Natural killer cell (primary cell): Measurements from ENCODE around the gene ZNHIT1. TPM values are rescaled to one million over a fixed set of nuclear protein-coding genes. Genes with fewer than 3 reads are reported as not detected.

Experiments used
- ATAC-seq, 3 donors: fragments of 150-1000 bp in 2 of 3; fragments of 200-7000 bp in 1 of 3; cut with Tn5 transposase; 1 replicate in 1 of 3; 2 replicates in 2 of 3; pipeline ENCODE4 v1.10.0; 2021; ENCODE audit warnings: mild to moderate bottlenecking in 2 of 3, moderate library complexity in 2 of 3
- DNase-seq, 2 donors: peaks; one replicate each; pipeline versions ENCODE4 v3.0.0 to v3.0.0-alpha.2; 2013 to 2021; ENCODE audit warnings: mixed read lengths in 1 of 2
- H3K27ac ChIP-seq: one replicate; pipeline ENCODE4 v1.5.1; 2013; ENCODE audit warnings: mild to moderate bottlenecking, low read length
- H3K27me3 ChIP-seq: one replicate; pipeline ENCODE4 v1.6.1; 2013; ENCODE audit warnings: low read length; ENCODE audit not compliant: control insufficient read depth, insufficient read depth
- H3K36me3 ChIP-seq: one replicate; pipeline ENCODE4 v1.6.1; 2013; ENCODE audit warnings: low read length; ENCODE audit not compliant: control insufficient read depth, insufficient read depth
- H3K4me1 ChIP-seq: one replicate; pipeline ENCODE4 v1.6.1; 2013; ENCODE audit warnings: low read length; ENCODE audit not compliant: control insufficient read depth, insufficient read depth
- H3K4me3 ChIP-seq: one replicate; pipeline ENCODE4 v1.5.1; 2013; ENCODE audit warnings: low read length
- H3K9me3 ChIP-seq: one replicate; pipeline ENCODE4 v1.6.1; 2013; ENCODE audit warnings: low read length; ENCODE audit not compliant: control insufficient read depth, insufficient read depth
- H3K27ac Mint-ChIP-seq, 2 donors: one replicate each; pipeline ENCODE4 v1.8.0; 2022; ENCODE audit warnings: mild to moderate bottlenecking in 2 of 2, mixed read lengths in 2 of 2, moderate library complexity in 1 of 2
- H3K27me3 Mint-ChIP-seq, 2 donors: one replicate each; pipeline ENCODE4 v1.8.0; 2022; ENCODE audit warnings: low read depth in 2 of 2, mixed read lengths in 2 of 2
- H3K36me3 Mint-ChIP-seq: one replicate; pipeline ENCODE4 v1.8.0; 2022; ENCODE audit warnings: mixed read lengths
- H3K4me1 Mint-ChIP-seq, 2 donors: one replicate each; pipeline ENCODE4 v1.8.0; 2022; ENCODE audit warnings: mixed read lengths in 2 of 2
- H3K4me3 Mint-ChIP-seq: one replicate; pipeline ENCODE4 v1.8.0; 2022; ENCODE audit warnings: mild to moderate bottlenecking, moderate library complexity, mixed read lengths
- H3K9me3 Mint-ChIP-seq, 2 donors: one replicate each; pipeline ENCODE4 v1.8.0; 2022; ENCODE audit warnings: mixed read lengths in 2 of 2
- CTCF ChIP-seq: fragments of 200-600 bp; IDR thresholded peaks from one replicate; pipeline ENCODE4 v1.8.0; 2022; ENCODE audit warnings: antibody characterized with exemption
- WGBS: methylation state at CpG from one replicate; pipeline ENCODE4 v1.1.7; 2013; ENCODE audit warnings: missing lambda C conversion rate; ENCODE audit not compliant: insufficient coverage; 5-methylcytosine and 5-hydroxymethylcytosine counted together
- intact Hi-C: fragments of 100-400 bp; cut with micrococcal nuclease; formaldehyde crosslinking; loops from one replicate; pipeline ENCODE4 v1.14.2; 2022
- total RNA-seq, 4 donors: library from RNA; stranded (reverse); fragments of 120-200 nt in 1 of 4; gene quantifications; one replicate each; pipeline versions ENCODE4 v1.2.3 to v1.2.4, GENCODE V29; 2013 to 2022

ZNHIT1 gene
- total RNA-seq, 3 donors from 2014 or later (not counting 1 experiment from before 2014, with no cell fraction given) = 53.7 to 63.5 (median 60.9) TPM

GRCh38 chr7:101179713-101180112, 38.3 kb upstream of the ZNHIT1 start:
- Mint-ChIP-seq H3K4me1 (peaks cover 6 to 20% of the 10 kb centered on the region in 2 donors), H3K9me3 (no peaks in the 10 kb centered on the region), H3K27me3 (peaks cover 51 to 63% of the 10 kb centered on the region in 2 donors), H3K36me3 (no peaks in the 10 kb centered on the region), H3K27ac (no peak overlapping the region), H3K4me3 (no peak overlapping the region)
- intact Hi-C loops = no loop called here
- H3K36me3 ChIP-seq = no peaks in the 10 kb centered on the region
- WGBS = 5% methylated on average over 27 of the region's 27 CpGs
- TF ChIP-seq CTCF = no peak
- DNase-seq = no peak
- H3K4me1 ChIP-seq = peaks cover 4% of the 10 kb centered on the region
- H3K27me3 ChIP-seq = peaks cover 32% of the 10 kb centered on the region
- H3K27ac ChIP-seq = no peak overlapping the region
- H3K4me3 ChIP-seq = no peak overlapping the region
- no peaks in the 10 kb centered on the region for H3K9me3 ChIP-seq
- ATAC-seq = no peak

GRCh38 chr7:101180130-101180755, 37.7 kb upstream of the ZNHIT1 start, which contains the start of gene NAT16:
NAT16 (minus strand) TSS chr7:101180293; CDS start chr7:101174807, 5,486 bp downstream.
- Histone ChIP-seq H3K27ac (no peak within 1 kb of the TSS), H3K4me3 (no peak within 1 kb of the TSS), H3K9me3 (no peaks in the 10 kb centered on the region), H3K27me3 (peaks cover 29% of the 10 kb centered on the region), H3K4me1 (peaks cover 4% of the 10 kb centered on the region), H3K36me3 (no peaks in the 10 kb centered on the region)
- DNase-seq (no peak), ATAC-seq (no peak)
- H3K9me3 Mint-ChIP-seq = no peaks in the 10 kb centered on the region
- H3K27me3 Mint-ChIP-seq = peaks cover 46 to 64% of the 10 kb centered on the region in 2 donors
- peaks cover 6 to 20% of the 10 kb centered on the region in 2 donors for H3K4me1 Mint-ChIP-seq
- no peak within 1 kb of the TSS for H3K4me3 Mint-ChIP-seq
- no peaks in the 10 kb centered on the region for H3K36me3 Mint-ChIP-seq
- no peak for TF ChIP-seq CTCF
- H3K27ac Mint-ChIP-seq = no peak within 1 kb of the TSS
- WGBS = 5% methylated on average over 53 of the region's 56 CpGs
- intact Hi-C loops = no loop called here

- intact Hi-C loops = no loop called here
- Histone ChIP-seq H3K9me3 (no peaks in the 10 kb centered on the region), H3K4me3 (no peak overlapping the region), H3K27ac (no peak overlapping the region), H3K27me3 (peaks cover 8% of the 10 kb centered on the region), H3K36me3 (no peaks in the 10 kb centered on the region), H3K4me1 (no peaks in the 10 kb centered on the region)
- Mint-ChIP-seq H3K27ac (no peak overlapping the region), H3K4me1 (peaks cover 6 to 10% of the 10 kb centered on the region in 2 donors), H3K4me3 (no peak overlapping the region), H3K27me3 (peaks cover 17 to 30% of the 10 kb centered on the region in 2 donors), H3K9me3 (no peaks in the 10 kb centered on the region), H3K36me3 (no peaks in the 10 kb centered on the region)
- WGBS = 72% methylated on average over 5 of the region's 5 CpGs
- ATAC-seq = no peak
- TF ChIP-seq CTCF = no peak
- no peak for DNase-seq
These were observed 32.6 kb upstream of the ZNHIT1 start for GRCh38 chr7:101185258-101185839.
